GM21737 (cell line): ENCODE measurements around the gene SHC3.

Experiments
- ATAC-seq: cut with Tn5 transposase; IDR thresholded peaks from one replicate; pipeline ENCODE4 v1.9.1; 2021; ENCODE audit warnings: mild to moderate bottlenecking, moderate library complexity; ENCODE audit not compliant: unreplicated experiment

Gene SHC3

GRCh38 chr9:89006996-89007967 is 171.3 kb downstream of the SHC3 start:
- ATAC-seq: no peak

- ATAC-seq: no peak
Observed at GRCh38 chr9:89006267-89006666, 172.4 kb downstream of the SHC3 start.

GRCh38 chr9:89005323-89005722 is 173.3 kb downstream of the SHC3 start:
- ATAC-seq: no peak

GRCh38 chr9:89002987-89003386 is 175.6 kb downstream of the SHC3 start:
- no peak for ATAC-seq

GRCh38 chr9:89001917-89002540 is 176.6 kb downstream of the SHC3 start:
- ATAC-seq: no peak

- ATAC-seq: no peak
Observed at GRCh38 chr9:89000973-89001916, 177.4 kb downstream of the SHC3 start.

- ATAC-seq: no peak
Observed at GRCh38 chr9:89000371-89000781, 178.2 kb downstream of the SHC3 start.

- ATAC-seq: no peak
Observed at GRCh38 chr9:88998911-88999310, 179.7 kb downstream of the SHC3 start.

- ATAC-seq: no peak
Observed at GRCh38 chr9:88998503-88998902, 180.1 kb downstream of the SHC3 start.

- no peak for ATAC-seq
Observed at GRCh38 chr9:88997646-88998045, 181.0 kb downstream of the SHC3 start.

GRCh38 chr9:88996921-88997235 is 181.7 kb downstream of the SHC3 start:
- ATAC-seq: no peak

- no peak for ATAC-seq
Observed at GRCh38 chr9:88996046-88996920, 182.3 kb downstream of the SHC3 start.

GRCh38 chr9:88995627-88996026 is 183.0 kb downstream of the SHC3 start:
- ATAC-seq: no peak

GRCh38 chr9:88995200-88995577 is 183.4 kb downstream of the SHC3 start:
- ATAC-seq: no peak

- no peak for ATAC-seq
Observed at GRCh38 chr9:88994469-88995199, 184.0 kb downstream of the SHC3 start.

GRCh38 chr9:88993871-88994460 is 184.7 kb downstream of the SHC3 start:
- no peak for ATAC-seq

GRCh38 chr9:88993327-88993726 is 185.3 kb downstream of the SHC3 start:
- no peak for ATAC-seq

- ATAC-seq: no peak
Observed at GRCh38 chr9:88992556-88992955, 186.1 kb downstream of the SHC3 start.
